OCI-LY1 (cell line): ENCODE data around the gene FOXK1.
A peak's percentile ranks its signal among the peaks of the same experiment; 100 is the strongest.

Source experiments
- H2AFZ ChIP-seq: fragments of 200-600 bp; sonication (generic), shearing (Covaris generic); 2 replicates; pipeline ENCODE4 v1.6.0; 2014; ENCODE audit warnings: antibody characterized with exemption, mild to moderate bottlenecking, low read length
- H3F3A ChIP-seq: fragments of 200-600 bp; sonication (generic), shearing (Covaris generic); 2 replicates; pipeline ENCODE4 v1.6.0; 2014; ENCODE audit warnings: mild to moderate bottlenecking, antibody characterized with exemption, low read length, moderate library complexity; ENCODE audit not compliant: insufficient read depth
- H3K27ac ChIP-seq: fragments of 200-600 bp; sonication (generic); 2 replicates; pipeline ENCODE4 v1.5.1; 2014; ENCODE audit warnings: low read length, mixed run types, mild to moderate bottlenecking, low read depth; ENCODE audit not compliant: poor library complexity, severe bottlenecking
- H3K27me3 ChIP-seq: fragments of 200-600 bp; sonication (generic); 2 replicates; pipeline ENCODE4 v1.6.0; 2014; ENCODE audit warnings: antibody characterized with exemption, mild to moderate bottlenecking, low read length, moderate library complexity; ENCODE audit not compliant: insufficient read depth
- H3K36me3 ChIP-seq: fragments of 200-600 bp; sonication (generic); 2 replicates; pipeline ENCODE4 v1.6.1; 2014; ENCODE audit warnings: mild to moderate bottlenecking, antibody characterized with exemption, low read length, moderate library complexity, mixed read lengths; ENCODE audit not compliant: insufficient read depth
- H3K4me1 ChIP-seq: fragments of 200-600 bp; sonication (generic); 2 replicates; pipeline ENCODE4 v1.5.1; 2014; ENCODE audit warnings: mild to moderate bottlenecking, low read length, moderate library complexity; ENCODE audit not compliant: insufficient read depth, severe bottlenecking
- H3K4me2 ChIP-seq: fragments of 200-600 bp; sonication (generic), shearing (Covaris generic); 2 replicates; pipeline ENCODE4 v1.6.1; 2014; ENCODE audit warnings: low read length
- H3K4me3 ChIP-seq: fragments of 200-600 bp; sonication (generic); 2 replicates; pipeline ENCODE4 v1.5.1; 2014; ENCODE audit warnings: low read length, low read depth, mild to moderate bottlenecking, mixed read lengths; ENCODE audit not compliant: poor library complexity, severe bottlenecking
- H3K79me2 ChIP-seq: fragments of 200-600 bp; shearing (Covaris generic); 2 replicates; pipeline ENCODE4 v1.6.1; 2016; ENCODE audit warnings: mixed run types, low read length, mixed read lengths; ENCODE audit not compliant: insufficient read depth
- H3K9ac ChIP-seq: fragments of 200-600 bp; sonication (generic), shearing (Covaris generic); 2 replicates; pipeline ENCODE4 v1.6.1; 2014; ENCODE audit warnings: mild to moderate bottlenecking, low read length, mixed read lengths
- H3K9me2 ChIP-seq: fragments of 200-600 bp; sonication (generic), shearing (Covaris generic); 2 replicates; pipeline ENCODE4 v1.6.1; 2014; ENCODE audit warnings: low read depth, mild to moderate bottlenecking, low read length, mixed read lengths
- H3K9me3 ChIP-seq: fragments of 200-600 bp; shearing (Covaris generic); 2 replicates; pipeline ENCODE4 v1.6.1; 2014; ENCODE audit warnings: low read length, mixed read lengths
- H4K20me1 ChIP-seq: fragments of 200-600 bp; sonication (generic), shearing (Covaris generic); 2 replicates; pipeline ENCODE4 v1.6.0; 2016; ENCODE audit warnings: mild to moderate bottlenecking, low read length; ENCODE audit not compliant: insufficient read depth
- EZH2 ChIP-seq: fragments of 200-600 bp; sonication (generic), shearing (Covaris generic); IDR thresholded peaks from 2 replicates; pipeline ENCODE4 v1.8.0; 2017; ENCODE audit warnings: borderline replicate concordance, mixed run types, mild to moderate bottlenecking, antibody characterized with exemption, low read length, moderate library complexity, mixed read lengths
- TF ChIP-seq, protein P1 (sequence below): fragments of 200-600 bp; sonication (generic), shearing (Covaris generic); IDR thresholded peaks from 2 replicates; pipeline ENCODE4 v1.5.1; 2017; ENCODE audit warnings: mild to moderate bottlenecking, antibody characterized with exemption, low read length, moderate library complexity, mixed read lengths

Gene FOXK1

DNA sequence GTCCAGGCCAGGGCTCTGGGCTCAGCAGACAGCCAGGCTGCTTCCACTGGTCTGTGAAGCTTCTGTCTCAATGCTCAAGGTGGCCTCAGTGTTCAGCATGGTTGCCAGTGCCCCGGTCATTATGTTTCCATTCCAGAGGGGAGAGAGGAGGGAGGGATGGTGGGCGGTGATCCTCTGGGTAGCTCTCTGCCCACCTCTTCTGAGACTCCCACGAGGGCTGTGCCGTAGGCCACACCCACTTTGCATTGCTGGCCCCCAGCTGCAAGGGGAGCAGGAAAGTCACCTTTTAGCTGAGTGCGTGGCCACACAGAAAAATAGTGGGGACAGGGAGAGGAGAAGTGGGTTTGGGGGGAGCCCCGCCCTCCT, 42.5 kb downstream of the FOXK1 start:
- Histone ChIP-seq H3K9me3 (no peaks in the 10 kb centered on the region), H2AFZ (no peak overlapping the region), H3K4me1 (peaks cover 30% of the 10 kb centered on the region), H4K20me1 (no peaks in the 10 kb centered on the region), H3K36me3 (peaks cover 12% of the 10 kb centered on the region), H3K9me2 (no peaks in the 10 kb centered on the region), H3K4me3 (peak overlapping the region; percentile 59), H3K4me2 (peak overlapping the region; percentile 85), H3K79me2 (no peaks in the 10 kb centered on the region), H3K27me3 (no peaks in the 10 kb centered on the region), H3F3A (no peaks in the 10 kb centered on the region), H3K9ac (peak overlapping the region; percentile 60), H3K27ac (peak overlapping the region; percentile 26)
- TF ChIP-seq, protein P1, sequence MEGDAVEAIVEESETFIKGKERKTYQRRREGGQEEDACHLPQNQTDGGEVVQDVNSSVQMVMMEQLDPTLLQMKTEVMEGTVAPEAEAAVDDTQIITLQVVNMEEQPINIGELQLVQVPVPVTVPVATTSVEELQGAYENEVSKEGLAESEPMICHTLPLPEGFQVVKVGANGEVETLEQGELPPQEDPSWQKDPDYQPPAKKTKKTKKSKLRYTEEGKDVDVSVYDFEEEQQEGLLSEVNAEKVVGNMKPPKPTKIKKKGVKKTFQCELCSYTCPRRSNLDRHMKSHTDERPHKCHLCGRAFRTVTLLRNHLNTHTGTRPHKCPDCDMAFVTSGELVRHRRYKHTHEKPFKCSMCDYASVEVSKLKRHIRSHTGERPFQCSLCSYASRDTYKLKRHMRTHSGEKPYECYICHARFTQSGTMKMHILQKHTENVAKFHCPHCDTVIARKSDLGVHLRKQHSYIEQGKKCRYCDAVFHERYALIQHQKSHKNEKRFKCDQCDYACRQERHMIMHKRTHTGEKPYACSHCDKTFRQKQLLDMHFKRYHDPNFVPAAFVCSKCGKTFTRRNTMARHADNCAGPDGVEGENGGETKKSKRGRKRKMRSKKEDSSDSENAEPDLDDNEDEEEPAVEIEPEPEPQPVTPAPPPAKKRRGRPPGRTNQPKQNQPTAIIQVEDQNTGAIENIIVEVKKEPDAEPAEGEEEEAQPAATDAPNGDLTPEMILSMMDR, result no peak
- TF ChIP-seq EZH2, result no peak

GRCh38 chr7:4725014-4725849, 43.1 kb downstream of the FOXK1 start:
- Histone ChIP-seq H3K27ac (peak overlapping the region; percentile 26), H3K27me3 (no peaks in the 10 kb centered on the region), H2AFZ (no peak overlapping the region), H3K4me2 (peak overlapping the region; percentile 85), H3K9me2 (no peaks in the 10 kb centered on the region), H3K4me1 (peaks cover 25% of the 10 kb centered on the region), H4K20me1 (no peaks in the 10 kb centered on the region), H3K9ac (peak overlapping the region; percentile 60), H3K9me3 (no peaks in the 10 kb centered on the region), H3K4me3 (peak overlapping the region; percentile 59), H3K36me3 (peaks cover 12% of the 10 kb centered on the region), H3K79me2 (no peaks in the 10 kb centered on the region), H3F3A (no peaks in the 10 kb centered on the region)
- TF ChIP-seq, protein P1, result no peak
- TF ChIP-seq EZH2, result no peak

DNA sequence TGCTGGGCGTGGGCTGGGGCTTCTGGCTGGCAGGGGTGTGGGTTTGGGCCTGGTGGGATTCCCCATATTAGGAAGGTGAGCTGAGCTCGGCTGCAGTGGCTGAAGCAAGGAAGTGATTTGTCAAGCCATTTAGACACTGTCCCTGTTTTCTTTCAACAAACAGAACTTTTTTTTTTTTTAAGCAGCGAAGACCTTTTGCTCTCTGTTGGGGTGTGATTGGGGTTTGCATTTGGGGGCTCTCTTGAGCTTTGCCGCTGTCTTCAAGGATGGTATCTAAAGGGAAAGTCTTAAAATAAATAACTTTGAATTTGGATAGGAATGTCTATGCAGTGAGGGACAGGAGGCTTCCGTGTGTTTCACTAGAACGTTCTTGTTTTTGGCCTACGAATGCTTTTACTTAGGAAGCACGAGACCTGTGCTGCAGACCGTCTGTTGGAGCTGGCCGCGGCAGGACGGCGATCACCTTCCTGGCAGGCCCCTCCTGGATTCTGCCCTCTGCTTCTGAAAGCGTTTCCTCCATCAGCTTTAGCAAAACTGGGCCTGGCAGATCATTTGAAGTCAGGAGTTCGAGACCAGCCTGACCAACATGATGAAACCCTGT, 43.9 kb downstream of the FOXK1 start:
- peaks cover 25% of the 10 kb centered on the region for H3K4me1 ChIP-seq
- no peaks in the 10 kb centered on the region for H3K9me3 ChIP-seq
- peaks cover 12% of the 10 kb centered on the region for H3K36me3 ChIP-seq
- H3K27me3 ChIP-seq, result no peaks in the 10 kb centered on the region
- no peaks in the 10 kb centered on the region for H3F3A ChIP-seq
- peak overlapping the region; percentile 59 for H3K4me3 ChIP-seq
- no peaks in the 10 kb centered on the region for H3K79me2 ChIP-seq
- H3K9ac ChIP-seq, result peak overlapping the region; percentile 60; the same call in 1 of the 2 replicates
- peak overlapping the region; percentile 26 for H3K27ac ChIP-seq
- no peaks in the 10 kb centered on the region for H3K9me2 ChIP-seq
- TF ChIP-seq, protein P1, result no peak
- TF ChIP-seq EZH2, result no peak
- H3K4me2 ChIP-seq, result peak overlapping the region; percentile 85
- H2AFZ ChIP-seq, result no peak overlapping the region
- no peaks in the 10 kb centered on the region for H4K20me1 ChIP-seq
